ENCODE measurements around the gene MYT1.
A peak's percentile ranks its signal among the peaks of the same experiment; 100 is the strongest.
"Not testable (repeated sequence)": the region's sequence is repeated elsewhere in the genome, so short reads cannot be mapped to it uniquely, and the experiment has no call there.

Gene MYT1

DNA sequence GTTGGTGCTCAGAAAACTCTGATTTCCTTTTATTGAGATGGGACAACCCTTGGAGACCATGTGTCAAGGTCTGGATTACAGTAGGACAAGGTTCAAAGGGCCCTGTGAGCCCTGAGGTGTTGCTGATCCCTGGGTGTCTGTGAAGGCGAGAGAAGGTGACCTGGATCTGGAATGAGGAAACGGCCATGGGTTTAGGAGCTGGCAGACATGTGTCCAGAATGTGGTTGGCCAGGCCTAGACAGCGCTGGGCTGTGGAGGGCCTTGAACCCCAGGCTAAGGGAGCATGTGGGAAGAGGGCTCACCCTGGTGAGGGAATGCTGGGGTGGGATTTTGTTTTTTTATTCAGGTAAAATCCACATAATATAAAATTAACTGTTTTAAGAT lies 116.2 kb downstream of the MYT1 start:
- no peak for DNase-seq

DNA sequence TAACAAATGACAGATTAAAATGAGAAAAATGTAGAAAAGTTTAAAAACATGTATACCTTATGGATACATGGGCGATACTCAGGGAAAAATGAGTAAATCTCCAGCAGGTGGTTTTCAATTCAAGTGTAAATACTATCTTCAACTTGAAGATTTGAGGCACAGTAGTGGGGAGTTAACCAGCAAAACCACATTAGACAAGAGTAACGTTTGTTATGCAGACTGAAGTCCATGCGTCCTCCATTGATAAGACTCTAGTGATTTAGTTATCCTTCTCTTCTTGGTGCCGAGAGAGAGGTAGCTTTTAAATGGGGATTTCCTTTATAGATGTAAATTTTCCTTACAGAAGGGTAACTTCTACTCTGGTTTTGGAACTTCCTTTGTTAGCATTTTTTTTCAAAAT lies 119.4 kb downstream of the MYT1 start:
- no peak for DNase-seq

DNA sequence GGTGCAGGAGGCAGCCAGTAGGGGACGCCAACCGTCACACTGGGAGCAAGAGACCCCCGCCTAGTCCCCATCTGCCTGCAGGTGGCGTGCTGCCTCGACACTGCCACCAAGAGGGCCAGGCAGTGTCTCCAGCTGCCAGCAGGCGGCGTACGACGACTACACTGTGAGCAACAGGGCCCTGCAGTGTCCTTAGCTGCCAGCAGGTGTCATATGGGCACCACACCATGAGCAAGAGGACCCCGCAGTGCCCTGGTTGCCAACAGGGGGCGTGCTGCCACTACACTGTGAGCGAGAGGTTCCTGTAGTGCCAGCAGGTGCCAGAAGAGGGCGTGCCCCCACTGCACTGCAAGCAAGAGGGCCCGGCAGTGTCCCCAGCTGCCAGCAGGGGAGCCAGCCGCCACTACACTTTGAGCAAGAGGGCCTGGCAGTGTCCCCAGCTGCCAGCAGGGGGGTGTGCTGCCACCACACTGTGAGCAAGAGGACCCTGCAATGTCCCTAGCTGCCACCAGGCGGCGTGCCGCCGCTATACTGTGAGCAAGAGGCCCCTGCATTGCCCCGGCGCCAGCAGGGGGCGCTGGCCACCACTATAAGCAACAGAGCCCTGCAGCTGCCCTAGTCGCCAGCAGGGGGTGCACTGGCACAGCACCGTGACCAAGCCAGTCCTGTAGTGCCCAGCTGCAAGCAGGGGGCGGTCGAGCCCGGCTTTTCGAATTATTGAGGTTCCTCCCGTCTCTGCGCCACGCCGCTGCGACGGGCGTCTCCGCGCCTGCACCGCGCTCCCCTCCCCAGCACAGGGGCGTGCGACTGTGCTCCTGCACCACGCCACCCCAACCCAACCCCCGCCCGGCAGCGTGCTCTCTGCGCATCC lies 121.6 kb downstream of the MYT1 start:
- peak; percentile 99 for DNase-seq

DNA sequence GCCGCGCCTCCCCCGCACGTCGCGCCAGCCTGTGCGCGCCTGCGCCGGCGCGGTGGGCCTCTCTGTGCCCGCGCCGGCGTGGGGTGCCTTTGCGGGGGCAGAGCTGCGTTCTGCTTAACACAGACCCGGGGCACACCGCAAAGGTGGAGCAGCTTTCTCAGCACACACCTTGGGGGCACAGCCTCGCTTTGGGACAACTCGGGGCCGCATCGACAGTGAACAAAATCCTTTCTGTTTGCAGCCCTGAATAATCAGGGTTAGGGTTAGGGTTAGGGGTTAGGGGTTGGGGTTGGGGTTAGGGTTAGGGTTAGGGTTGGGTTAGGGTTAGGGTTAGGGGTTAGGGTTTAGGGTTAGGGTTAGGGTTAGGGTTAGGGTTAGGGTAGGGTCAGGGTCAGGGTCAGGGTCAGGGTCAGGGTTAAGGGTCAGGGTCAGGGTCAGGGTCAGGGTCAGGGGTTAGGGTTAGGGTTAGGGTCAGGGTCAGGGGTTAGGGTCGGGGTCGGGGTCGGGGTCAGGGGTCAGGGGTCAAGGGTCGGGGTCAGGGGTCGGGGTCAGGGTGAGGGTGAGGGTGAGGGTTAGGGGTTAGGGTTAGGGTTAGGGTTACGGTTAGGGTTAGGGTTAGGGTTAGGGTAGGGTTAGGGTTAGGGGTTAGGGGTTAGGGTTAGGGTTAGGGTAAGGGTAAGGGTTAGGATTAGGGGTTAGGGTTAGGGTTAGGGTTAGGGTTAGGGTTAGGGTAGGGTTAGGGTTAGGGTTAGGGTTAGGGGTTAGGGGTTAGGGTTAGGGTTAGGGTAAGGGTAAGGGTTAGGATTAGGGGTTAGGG lies 122.4 kb downstream of the MYT1 start:
- DNase-seq: not testable (repeated sequence)

DNA sequence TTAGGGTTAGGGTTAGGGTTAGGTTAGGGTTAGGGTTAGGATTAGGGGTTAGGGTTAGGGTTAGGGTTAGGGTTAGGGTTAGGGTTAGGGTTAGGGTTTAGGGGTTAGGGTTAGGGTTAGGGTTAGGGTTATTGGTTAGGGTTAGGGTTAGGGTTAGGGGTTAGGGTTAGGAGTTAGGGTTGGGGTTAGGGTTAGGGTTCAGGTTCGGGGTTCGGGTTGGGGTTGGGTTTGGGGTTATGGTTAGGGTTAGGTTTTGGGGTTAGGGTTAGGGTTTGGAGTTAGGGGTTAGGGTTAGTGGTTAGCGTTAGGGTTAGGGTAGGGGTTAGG lies 123.0 kb downstream of the MYT1 start:
- not testable (repeated sequence) for DNase-seq

Data from activated T-cell treated with anti-CD3 and anti-CD28 coated beads, Interleukin-2, amount 50 U/mL, for 48 hours (primary cell).